ENCODE data around the gene KRT32.

Gene KRT32

GRCh38 chr17:41418116-41418860 lies 48.9 kb downstream of the KRT32 start:
- no peak for TF ChIP-seq CTCF (IDR thresholded peaks at IDR 0.05; ENCODE audit: extremely low read depth, insufficient read depth, missing control alignments)
- DNase-seq (ENCODE audit: low spot score) = no peak
- in situ Hi-C loops (cut with MboI; ENCODE audit: low pct_unique_long_range_greater_than_20kb, low sequenced_read_pairs, unreplicated experiment) = no loop called here

GRCh38 chr17:41417576-41418015 lies 49.6 kb downstream of the KRT32 start:
- DNase-seq (ENCODE audit: low spot score) = peak; percentile 43
- in situ Hi-C loops (cut with MboI; ENCODE audit: low pct_unique_long_range_greater_than_20kb, low sequenced_read_pairs, unreplicated experiment) = no loop called here
- peak; percentile 42 for TF ChIP-seq CTCF (IDR thresholded peaks at IDR 0.05; ENCODE audit: extremely low read depth, insufficient read depth, missing control alignments)

GRCh38 chr17:41417127-41417526 lies 50.1 kb downstream of the KRT32 start:
- no peak for TF ChIP-seq CTCF (IDR thresholded peaks at IDR 0.05; ENCODE audit: extremely low read depth, insufficient read depth, missing control alignments)
- in situ Hi-C loops (cut with MboI; ENCODE audit: low pct_unique_long_range_greater_than_20kb, low sequenced_read_pairs, unreplicated experiment) = no loop called here
- no peak for DNase-seq (ENCODE audit: low spot score)

- TF ChIP-seq CTCF (IDR thresholded peaks at IDR 0.05; ENCODE audit: extremely low read depth, insufficient read depth, missing control alignments) = no peak
- in situ Hi-C loops (cut with MboI; ENCODE audit: low pct_unique_long_range_greater_than_20kb, low sequenced_read_pairs, unreplicated experiment) = no loop called here
- no peak for DNase-seq (ENCODE audit: low spot score)
Measured at GRCh38 chr17:41416479-41416878, 50.7 kb downstream of the KRT32 start.

- in situ Hi-C loops (cut with MboI; ENCODE audit: low pct_unique_long_range_greater_than_20kb, low sequenced_read_pairs, unreplicated experiment) = no loop called here
- no peak for TF ChIP-seq CTCF (IDR thresholded peaks at IDR 0.05; ENCODE audit: extremely low read depth, insufficient read depth, missing control alignments)
- DNase-seq (ENCODE audit: low spot score) = no peak
Measured at GRCh38 chr17:41415833-41416335, 51.3 kb downstream of the KRT32 start.

- DNase-seq (ENCODE audit: low spot score) = no peak
- no peak for TF ChIP-seq CTCF (IDR thresholded peaks at IDR 0.05; ENCODE audit: extremely low read depth, insufficient read depth, missing control alignments)
- in situ Hi-C loops (cut with MboI; ENCODE audit: low pct_unique_long_range_greater_than_20kb, low sequenced_read_pairs, unreplicated experiment) = no loop called here
Measured at GRCh38 chr17:41415411-41415810, 51.8 kb downstream of the KRT32 start.
